ENCODE measurements around the gene TMC5. TPM values are rescaled to one million over a fixed set of nuclear protein-coding genes. Genes with fewer than 3 reads are reported as not detected.

TMC5 gene
- total and polyA plus RNA-seq, 2 of the 13 experiments (the other 11 are each of a cell fraction or from before 2014, with no cell fraction given), result 0.09 to 0.41 TPM

- Histone ChIP-seq H3K79me2 (ENCODE audit: insufficient read depth, low read length) (no peaks in the 10 kb centered on the region), H3K27ac (ENCODE audit: extremely low read length, insufficient read depth, low read length) (no peak overlapping the region), H3K4me2 (ENCODE audit: low read depth, low read length) (no peak overlapping the region), H3K36me3 (replicated peaks in 1 of 2; ENCODE audit: control insufficient read depth in 1 of 2, insufficient read depth in 2 of 2, low read length in 2 of 2) (no peaks in the 10 kb centered on the region), H3K4me1 (ENCODE audit: insufficient read depth, low read length) (no peaks in the 10 kb centered on the region), H2AFZ (ENCODE audit: low read length) (no peak overlapping the region), H3K9me3 (ENCODE audit: low read length) (no peaks in the 10 kb centered on the region), H4K20me1 (ENCODE audit: insufficient read depth, low read length) (no peaks in the 10 kb centered on the region), H3K9ac (ENCODE audit: insufficient read depth, low read depth, low read length) (no peak overlapping the region), H3K27me3 (ENCODE audit: control insufficient read depth in 1 of 2, insufficient read depth in 2 of 2, low read length in 2 of 2) (peaks cover 0 to 4% of the 10 kb centered on the region in 2 experiments; a peak in 1 of 5 replicates), H3K4me3 (replicated peaks in 1 of 3; ENCODE audit: insufficient read depth in 1 of 3, low read depth in 2 of 3, low read length in 3 of 3) (no peak overlapping the region)
- FAIRE-seq (peak; percentile 87), ATAC-seq (peak; percentile 99), DNase-seq (ENCODE audit: low spot score) (peak; percentile 74)
- in situ Hi-C loops (cut with HindIII; ENCODE audit: extremely low pct_ligation_motif_present, low pct_unique_long_range_greater_than_20kb), result loop anchor here (5.0 kb wide), 1 partner anchor 113 kb away; no protein-coding TSS in a partner anchor
- ChIA-PET CTCF (ENCODE audit: low intra/inter-chr PET ratio, low total read pairs) (interaction anchor here (1.1 to 4.6 kb wide), 4 partner anchors 69 to 113 kb away, joined by 3 to 77 read pairs (median 6); no protein-coding TSS in a partner anchor), POLR2A (interaction anchor here (1.4 kb wide), 1 partner anchor 113 kb away, joined by 8 read pairs; no protein-coding TSS in a partner anchor)
- WGBS (ENCODE audit: low lambda C conversion rate), result 15% methylated on average over 5 of the region's 5 CpGs
- no TSS peak for BruUV-seq (replicated peaks)
- intact Hi-C loops (cut with micrococcal nuclease; ENCODE audit: unreplicated experiment), result loop anchor here (1.0 to 5.0 kb wide), 3 partner anchors 69 to 113 kb away; no protein-coding TSS in a partner anchor
- 0 out of 2 replicates have a peak, but pooled peaks have one; percentile 33 for TF ChIP-seq ZBTB14 (CRISPR knock-in tag; IDR thresholded peaks at IDR 0.05)
- no peak for TF ChIP-seq ZNF580 (CRISPR knock-in tag; IDR thresholded peaks at IDR 0.05; ENCODE audit: borderline replicate concordance, low read depth)
- no peak for TF ChIP-seq SP2 (CRISPR knock-in tag; IDR thresholded peaks at IDR 0.05)
- TF ChIP-seq ZNF142 (CRISPR knock-in tag; IDR thresholded peaks at IDR 0.05), result 0 out of 2 replicates have a peak, but pooled peaks have one; percentile 40
- no peak for TF ChIP-seq ZNF225 (CRISPR knock-in tag; IDR thresholded peaks at IDR 0.05)
- no peak for TF ChIP-seq NFE2 (CRISPR knock-in tag; IDR thresholded peaks at IDR 0.05)
- TF ChIP-seq SNAPC2 (CRISPR knock-in tag; IDR thresholded peaks at IDR 0.05), result no peak
- peak; percentile 32; the same call in 1 of the 2 replicates for TF ChIP-seq IRF9 (CRISPR knock-in tag; IDR thresholded peaks at IDR 0.05; ENCODE audit: borderline replicate concordance)
- TF ChIP-seq KAT7 (CRISPR knock-in tag; IDR thresholded peaks at IDR 0.05; ENCODE audit: borderline replicate concordance), result no peak
- TF ChIP-seq ZNF614 (CRISPR knock-in tag; IDR thresholded peaks at IDR 0.05; ENCODE audit: borderline replicate concordance), result 0 out of 2 replicates have a peak, but pooled peaks have one; percentile 20
- TF ChIP-seq PAWR (CRISPR knock-in tag; IDR thresholded peaks at IDR 0.05; ENCODE audit: borderline replicate concordance), result no peak
- TF ChIP-seq ZNF790 (CRISPR knock-in tag; IDR thresholded peaks at IDR 0.05; ENCODE audit: borderline replicate concordance), result no peak
- no peak for TF ChIP-seq HHEX (CRISPR knock-in tag; IDR thresholded peaks at IDR 0.05)
- TF ChIP-seq ZNF205 (CRISPR knock-in tag; IDR thresholded peaks at IDR 0.05), result no peak
- no peak for TF ChIP-seq PREB (CRISPR knock-in tag; IDR thresholded peaks at IDR 0.05)
Observed at GRCh38 chr16:19389246-19389645, 28.4 kb upstream of the TMC5 start.
